Panc1 (cell line): ENCODE measurements around the gene TMEM266. TPM values are rescaled to one million over a fixed set of nuclear protein-coding genes. Genes with fewer than 3 reads are reported as not detected.
A peak's percentile ranks its signal among the peaks of the same experiment; 100 is the strongest.

Source experiments
- ATAC-seq: fragments of 200-7000 bp; cut with Tn5 transposase; 2 replicates; pipeline ENCODE4 v1.9.1; 2020; ENCODE audit warnings: mild to moderate bottlenecking, moderate library complexity
- BruUV-seq: library from RNA; stranded (reverse); fragments of 400-500 nt; replicated peaks from 2 replicates; lab custom pipeline; 2021; lab: Mats Ljungman, UMichigan
- CTCF ChIA-PET: fragments of 300-600 bp; sonication (Branson Sonifier 250); formaldehyde crosslinking; loops from one replicate; lab custom pipeline; 2022; ENCODE audit warnings: antibody characterized with exemption; lab: Charles Lee
- POLR2A ChIA-PET: fragments of 300-600 bp; sonication (Branson Sonifier 250); formaldehyde crosslinking; loops from one replicate; lab custom pipeline; 2022; ENCODE audit warnings: antibody characterized with exemption; lab: Charles Lee
- DNase-seq: peaks from one replicate; pipeline ENCODE4 v3.0.0-alpha.2; 2010; ENCODE audit warnings: low read depth, low spot score
- H3K27ac ChIP-seq: 2 replicates; pipeline ENCODE4 v1.5.1; 2011; ENCODE audit warnings: mild to moderate bottlenecking, low read length, inconsistent platforms
- H3K27me3 ChIP-seq: fragments of 200-500 bp; sonication (Bioruptor generic); 2 replicates; pipeline ENCODE4 v1.6.0; 2014; ENCODE audit warnings: low read length, inconsistent platforms; ENCODE audit not compliant: control insufficient read depth, insufficient read depth
- H3K36me3 ChIP-seq: fragments of 200-500 bp; sonication (Bioruptor generic); 2 replicates; pipeline ENCODE4 v1.5.1; 2014; ENCODE audit warnings: inconsistent platforms, mild to moderate bottlenecking, low read length, moderate library complexity; ENCODE audit not compliant: control insufficient read depth, insufficient read depth
- H3K4me1 ChIP-seq: 2 replicates; pipeline ENCODE4 v1.5.1; 2011; ENCODE audit warnings: inconsistent platforms, mild to moderate bottlenecking, low read length, moderate library complexity; ENCODE audit not compliant: control insufficient read depth, insufficient read depth
- H3K4me3 ChIP-seq, 2 experiments: 2 replicates each; pipeline ENCODE4 v1.5.1; 2011 to 2012; ENCODE audit warnings: low read depth in 2 of 2, low read length in 2 of 2, mild to moderate bottlenecking in 2 of 2, inconsistent platforms in 1 of 2, moderate library complexity in 1 of 2
- H3K9me3 ChIP-seq: fragments of 200-500 bp; sonication (Bioruptor generic); 2 replicates; pipeline ENCODE4 v1.5.1; 2014; ENCODE audit warnings: low read depth, mild to moderate bottlenecking, inconsistent platforms, low read length, moderate library complexity; ENCODE audit not compliant: control insufficient read depth, insufficient read depth
- POLR2AphosphoS5 ChIP-seq: IDR thresholded peaks from 2 replicates; pipeline ENCODE4 v1.6.1; 2012; ENCODE audit warnings: mild to moderate bottlenecking, low read depth, low read length, moderate library complexity
- SIN3A ChIP-seq: IDR thresholded peaks from 2 replicates; pipeline ENCODE4 v1.6.1; 2012; ENCODE audit warnings: low read depth, mild to moderate bottlenecking, low read length, moderate library complexity, borderline replicate concordance; ENCODE audit not compliant: insufficient read depth
- TCF7L2 ChIP-seq: IDR thresholded peaks from 2 replicates; pipeline ENCODE4 v1.6.1; 2011; ENCODE audit warnings: mild to moderate bottlenecking, low read depth, low read length, inconsistent platforms
- in situ Hi-C: cut with HindIII; loops from 2 replicates; pipeline ENCODE4 v1.10.0; 2016; ENCODE audit warnings: low sequenced_read_pairs, low pct_unique_long_range_greater_than_20kb
- intact Hi-C: fragments of 100-400 bp; cut with micrococcal nuclease; formaldehyde crosslinking; loops from one replicate; pipeline ENCODE4 v1.10.0; 2022; ENCODE audit not compliant: unreplicated experiment
- total RNA-seq: library from RNA; stranded (reverse); gene quantifications from one replicate; pipeline ENCODE4 v1.2.1, GENCODE V29; 2021; ENCODE audit not compliant: unreplicated experiment
- TF ChIP-seq, protein P1 (sequence below): fragments of 450-650 bp; IDR thresholded peaks from 2 replicates; pipeline ENCODE4 v1.5.1; 2017; ENCODE audit warnings: mild to moderate bottlenecking
- TF ChIP-seq, protein P2 (sequence below), 2 experiments: IDR thresholded peaks; 2 replicates each; pipeline ENCODE4 v1.6.1; 2011 to 2012; ENCODE audit warnings: low read depth in 2 of 2, control low read depth in 1 of 2, low read length in 1 of 2, mild to moderate bottlenecking in 1 of 2, moderate library complexity in 1 of 2; ENCODE audit not compliant: insufficient read depth in 1 of 2

Gene TMEM266
- total RNA-seq, 1 experiment from 2014 or later, result 0.21 TPM

DNA sequence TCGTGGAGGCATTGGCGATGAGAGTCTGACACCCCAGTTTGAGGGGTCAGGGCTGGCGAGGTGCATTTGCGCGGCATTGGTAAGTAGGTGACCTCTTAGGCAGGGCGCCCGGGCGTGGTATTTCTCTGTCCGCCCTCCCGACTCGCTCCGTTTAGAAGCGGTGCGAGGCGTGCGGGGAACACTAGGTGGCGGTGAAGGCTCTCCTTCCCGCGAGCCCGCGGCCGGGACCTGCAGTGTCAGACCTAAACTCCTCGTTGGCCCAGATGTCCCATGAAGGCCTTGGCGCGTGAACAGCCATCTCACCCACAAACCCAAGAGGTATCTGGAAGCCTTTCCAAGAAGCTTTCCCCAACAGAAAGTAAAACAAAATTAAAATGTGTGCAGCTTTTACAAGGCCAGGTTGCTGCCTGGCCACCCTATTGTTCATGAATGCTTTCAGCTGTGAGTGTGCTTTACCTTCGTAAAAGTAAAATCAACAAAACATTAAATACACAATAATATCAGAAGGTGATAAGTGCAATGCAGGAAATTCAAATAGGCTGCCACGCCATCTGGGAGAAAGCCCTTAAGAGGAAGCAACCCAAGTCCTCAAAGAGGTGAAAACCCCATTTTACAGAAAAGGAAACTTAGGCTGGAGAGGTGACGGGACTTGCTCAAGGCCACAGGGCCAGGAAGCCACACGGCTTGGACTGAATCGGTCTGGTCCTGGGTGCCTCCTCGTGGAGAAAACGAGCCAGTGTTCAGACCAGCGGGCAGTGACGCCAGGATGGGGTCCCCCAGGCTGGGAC, 131.2 kb downstream of the TMEM266 start:
- POLR2A ChIA-PET, result no interaction called here
- in situ Hi-C loops (no loop called here), intact Hi-C loops (loop anchor here (2.0 kb wide), 1 partner anchor 140 kb away; no protein-coding TSS in a partner anchor)
- H3K36me3 ChIP-seq, result no peaks in the 10 kb centered on the region
- DNase-seq (no peak), ATAC-seq (peak; percentile 94)
- H3K27me3 ChIP-seq, result no peaks in the 10 kb centered on the region
- no peaks in the 10 kb centered on the region for H3K9me3 ChIP-seq
- peak overlapping the region in 1 of 2 experiments; percentile 24; a peak in 2 of 4 replicates for H3K4me3 ChIP-seq
- CTCF ChIA-PET, result no interaction called here
- BruUV-seq, result no TSS peak
- H3K27ac ChIP-seq, result no peak overlapping the region
- H3K4me1 ChIP-seq, result peaks cover 15% of the 10 kb centered on the region
- TF ChIP-seq, protein P1, sequence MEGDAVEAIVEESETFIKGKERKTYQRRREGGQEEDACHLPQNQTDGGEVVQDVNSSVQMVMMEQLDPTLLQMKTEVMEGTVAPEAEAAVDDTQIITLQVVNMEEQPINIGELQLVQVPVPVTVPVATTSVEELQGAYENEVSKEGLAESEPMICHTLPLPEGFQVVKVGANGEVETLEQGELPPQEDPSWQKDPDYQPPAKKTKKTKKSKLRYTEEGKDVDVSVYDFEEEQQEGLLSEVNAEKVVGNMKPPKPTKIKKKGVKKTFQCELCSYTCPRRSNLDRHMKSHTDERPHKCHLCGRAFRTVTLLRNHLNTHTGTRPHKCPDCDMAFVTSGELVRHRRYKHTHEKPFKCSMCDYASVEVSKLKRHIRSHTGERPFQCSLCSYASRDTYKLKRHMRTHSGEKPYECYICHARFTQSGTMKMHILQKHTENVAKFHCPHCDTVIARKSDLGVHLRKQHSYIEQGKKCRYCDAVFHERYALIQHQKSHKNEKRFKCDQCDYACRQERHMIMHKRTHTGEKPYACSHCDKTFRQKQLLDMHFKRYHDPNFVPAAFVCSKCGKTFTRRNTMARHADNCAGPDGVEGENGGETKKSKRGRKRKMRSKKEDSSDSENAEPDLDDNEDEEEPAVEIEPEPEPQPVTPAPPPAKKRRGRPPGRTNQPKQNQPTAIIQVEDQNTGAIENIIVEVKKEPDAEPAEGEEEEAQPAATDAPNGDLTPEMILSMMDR, result peak; percentile 96
- TF ChIP-seq SIN3A, result no peak

DNA sequence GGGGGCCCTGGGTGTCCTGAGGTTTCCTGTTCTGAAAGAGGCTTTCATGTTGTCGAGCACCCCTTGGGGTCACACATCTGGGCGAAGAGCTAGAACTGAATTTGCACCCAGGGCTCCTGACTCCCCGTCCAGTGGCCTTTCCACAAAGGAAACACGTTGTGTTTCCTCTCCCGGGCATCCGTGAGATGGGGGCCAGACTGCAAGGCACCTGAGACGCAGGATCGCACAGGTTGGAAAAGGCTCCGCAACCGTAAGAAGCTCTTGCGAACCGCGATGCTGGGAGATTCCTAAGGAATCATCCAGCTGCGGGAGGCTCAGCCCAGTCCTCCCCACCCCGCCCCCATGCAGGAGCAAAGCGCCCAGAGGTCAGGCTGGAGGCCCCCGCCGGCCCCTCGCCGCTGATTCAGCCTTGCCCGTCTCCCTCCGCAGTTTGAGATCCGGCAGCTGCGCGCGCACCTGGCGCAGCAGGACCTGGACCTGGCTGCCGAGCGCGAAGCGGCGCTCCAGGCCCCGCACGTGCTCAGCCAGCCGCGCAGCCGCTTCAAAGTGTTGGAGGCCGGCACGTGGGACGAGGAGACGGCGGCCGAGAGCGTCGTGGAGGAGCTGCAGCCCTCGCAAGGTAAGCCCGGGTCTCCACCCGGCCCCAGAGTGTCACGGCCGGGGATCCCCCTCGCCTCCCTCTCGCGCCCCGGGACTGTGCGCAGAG, 131.9 kb downstream of the TMEM266 start:
- Histone ChIP-seq H3K27ac (no peak overlapping the region), H3K4me1 (peaks cover 16% of the 10 kb centered on the region), H3K27me3 (no peaks in the 10 kb centered on the region), H3K9me3 (no peaks in the 10 kb centered on the region), H3K4me3 (no peak overlapping the region), H3K36me3 (no peaks in the 10 kb centered on the region)
- TF ChIP-seq, protein P2, sequence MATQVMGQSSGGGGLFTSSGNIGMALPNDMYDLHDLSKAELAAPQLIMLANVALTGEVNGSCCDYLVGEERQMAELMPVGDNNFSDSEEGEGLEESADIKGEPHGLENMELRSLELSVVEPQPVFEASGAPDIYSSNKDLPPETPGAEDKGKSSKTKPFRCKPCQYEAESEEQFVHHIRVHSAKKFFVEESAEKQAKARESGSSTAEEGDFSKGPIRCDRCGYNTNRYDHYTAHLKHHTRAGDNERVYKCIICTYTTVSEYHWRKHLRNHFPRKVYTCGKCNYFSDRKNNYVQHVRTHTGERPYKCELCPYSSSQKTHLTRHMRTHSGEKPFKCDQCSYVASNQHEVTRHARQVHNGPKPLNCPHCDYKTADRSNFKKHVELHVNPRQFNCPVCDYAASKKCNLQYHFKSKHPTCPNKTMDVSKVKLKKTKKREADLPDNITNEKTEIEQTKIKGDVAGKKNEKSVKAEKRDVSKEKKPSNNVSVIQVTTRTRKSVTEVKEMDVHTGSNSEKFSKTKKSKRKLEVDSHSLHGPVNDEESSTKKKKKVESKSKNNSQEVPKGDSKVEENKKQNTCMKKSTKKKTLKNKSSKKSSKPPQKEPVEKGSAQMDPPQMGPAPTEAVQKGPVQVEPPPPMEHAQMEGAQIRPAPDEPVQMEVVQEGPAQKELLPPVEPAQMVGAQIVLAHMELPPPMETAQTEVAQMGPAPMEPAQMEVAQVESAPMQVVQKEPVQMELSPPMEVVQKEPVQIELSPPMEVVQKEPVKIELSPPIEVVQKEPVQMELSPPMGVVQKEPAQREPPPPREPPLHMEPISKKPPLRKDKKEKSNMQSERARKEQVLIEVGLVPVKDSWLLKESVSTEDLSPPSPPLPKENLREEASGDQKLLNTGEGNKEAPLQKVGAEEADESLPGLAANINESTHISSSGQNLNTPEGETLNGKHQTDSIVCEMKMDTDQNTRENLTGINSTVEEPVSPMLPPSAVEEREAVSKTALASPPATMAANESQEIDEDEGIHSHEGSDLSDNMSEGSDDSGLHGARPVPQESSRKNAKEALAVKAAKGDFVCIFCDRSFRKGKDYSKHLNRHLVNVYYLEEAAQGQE (IDR thresholded peaks at IDR 0.05; ENCODE audit: insufficient read depth in 1 of 2, low read depth in 2 of 2, low read length in 1 of 2), result no peak
- no peak for TF ChIP-seq TCF7L2
- TF ChIP-seq POLR2AphosphoS5, result no peak
- TF ChIP-seq, protein P1, result no peak
- TF ChIP-seq SIN3A, result no peak
- ATAC-seq (no peak), DNase-seq (no peak)
- intact Hi-C loops (loop anchor here (2.0 kb wide), 1 partner anchor 139 kb away; no protein-coding TSS in a partner anchor), in situ Hi-C loops (no loop called here)
- no TSS peak for BruUV-seq
- ChIA-PET POLR2A (no interaction called here), CTCF (no interaction called here)
